HG02623 (cell line): Measurements from ENCODE around the gene PLEKHO2.
"Not testable (repeated sequence)": the region's sequence is repeated elsewhere in the genome, so short reads cannot be mapped to it uniquely, and the experiment has no call there.

Experiments
- ATAC-seq: cut with Tn5 transposase; IDR thresholded peaks from one replicate; pipeline ENCODE4 v1.9.1; 2021; ENCODE audit warnings: moderate library complexity; ENCODE audit not compliant: unreplicated experiment

Gene PLEKHO2, protein sequence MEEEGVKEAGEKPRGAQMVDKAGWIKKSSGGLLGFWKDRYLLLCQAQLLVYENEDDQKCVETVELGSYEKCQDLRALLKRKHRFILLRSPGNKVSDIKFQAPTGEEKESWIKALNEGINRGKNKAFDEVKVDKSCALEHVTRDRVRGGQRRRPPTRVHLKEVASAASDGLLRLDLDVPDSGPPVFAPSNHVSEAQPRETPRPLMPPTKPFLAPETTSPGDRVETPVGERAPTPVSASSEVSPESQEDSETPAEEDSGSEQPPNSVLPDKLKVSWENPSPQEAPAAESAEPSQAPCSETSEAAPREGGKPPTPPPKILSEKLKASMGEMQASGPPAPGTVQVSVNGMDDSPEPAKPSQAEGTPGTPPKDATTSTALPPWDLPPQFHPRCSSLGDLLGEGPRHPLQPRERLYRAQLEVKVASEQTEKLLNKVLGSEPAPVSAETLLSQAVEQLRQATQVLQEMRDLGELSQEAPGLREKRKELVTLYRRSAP

GRCh38 chr15:64841344-64842095, at the start of gene PLEKHO2:
Gene PLEKHO2, plus strand, starts transcription at chr15:64841915. Its CDS starts 102 bp downstream, at chr15:64842017.
- ATAC-seq = peak; percentile 60

DNA sequence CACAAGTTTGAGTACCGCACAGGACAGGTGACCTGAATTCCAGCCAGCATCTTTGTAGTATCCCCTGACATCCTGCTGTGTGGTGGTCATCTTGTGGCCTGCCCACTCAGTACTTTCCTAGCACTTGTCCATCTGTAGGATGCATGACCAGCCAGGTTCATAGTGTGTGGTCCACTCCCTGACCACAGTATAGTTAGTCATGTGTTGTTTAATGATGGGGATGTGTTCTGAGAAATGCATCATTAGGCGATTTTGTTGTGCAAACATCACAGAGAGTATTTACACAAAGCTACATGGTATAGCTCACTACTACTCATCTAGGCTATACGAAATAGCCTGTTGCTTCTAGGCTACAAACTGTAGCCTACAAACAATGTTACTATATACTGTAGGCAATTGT, 49.4 kb upstream of the PLEKHO2 start:
- ATAC-seq = no peak

- not testable (repeated sequence) for ATAC-seq
Observed at GRCh38 chr15:64795299-64795698, 46.4 kb upstream of the PLEKHO2 start.

GRCh38 chr15:64795921-64796320, 45.8 kb upstream of the PLEKHO2 start:
- ATAC-seq = not testable (repeated sequence)

GRCh38 chr15:64798905-64799304, 42.8 kb upstream of the PLEKHO2 start:
- ATAC-seq = not testable (repeated sequence)

- ATAC-seq = no peak
Observed at GRCh38 chr15:64800476-64800875, 41.2 kb upstream of the PLEKHO2 start.

- no peak for ATAC-seq
Observed at GRCh38 chr15:64803526-64803925, 38.2 kb upstream of the PLEKHO2 start.

DNA sequence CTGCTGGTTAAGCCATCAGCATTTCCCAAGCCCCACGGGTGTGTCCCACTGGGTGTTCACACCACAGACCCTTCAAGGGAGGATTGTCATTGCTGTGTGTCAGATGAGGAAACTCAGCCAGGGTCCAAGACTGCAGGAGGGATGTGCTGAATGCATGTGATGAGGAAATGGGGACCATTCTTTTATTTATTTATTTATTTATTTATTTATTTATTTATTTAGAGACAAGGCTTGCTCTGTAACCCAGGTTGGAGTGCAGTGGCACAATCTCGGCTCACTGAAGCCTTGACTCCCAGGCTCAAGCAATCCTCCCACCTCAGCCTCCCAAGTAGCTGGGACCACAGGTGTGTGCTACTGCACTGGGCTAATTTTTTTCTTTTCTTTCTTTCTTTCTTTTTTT, 37.1 kb upstream of the PLEKHO2 start:
- no peak for ATAC-seq

- ATAC-seq = no peak
Observed at GRCh38 chr15:64806509-64806908, 35.2 kb upstream of the PLEKHO2 start.

DNA sequence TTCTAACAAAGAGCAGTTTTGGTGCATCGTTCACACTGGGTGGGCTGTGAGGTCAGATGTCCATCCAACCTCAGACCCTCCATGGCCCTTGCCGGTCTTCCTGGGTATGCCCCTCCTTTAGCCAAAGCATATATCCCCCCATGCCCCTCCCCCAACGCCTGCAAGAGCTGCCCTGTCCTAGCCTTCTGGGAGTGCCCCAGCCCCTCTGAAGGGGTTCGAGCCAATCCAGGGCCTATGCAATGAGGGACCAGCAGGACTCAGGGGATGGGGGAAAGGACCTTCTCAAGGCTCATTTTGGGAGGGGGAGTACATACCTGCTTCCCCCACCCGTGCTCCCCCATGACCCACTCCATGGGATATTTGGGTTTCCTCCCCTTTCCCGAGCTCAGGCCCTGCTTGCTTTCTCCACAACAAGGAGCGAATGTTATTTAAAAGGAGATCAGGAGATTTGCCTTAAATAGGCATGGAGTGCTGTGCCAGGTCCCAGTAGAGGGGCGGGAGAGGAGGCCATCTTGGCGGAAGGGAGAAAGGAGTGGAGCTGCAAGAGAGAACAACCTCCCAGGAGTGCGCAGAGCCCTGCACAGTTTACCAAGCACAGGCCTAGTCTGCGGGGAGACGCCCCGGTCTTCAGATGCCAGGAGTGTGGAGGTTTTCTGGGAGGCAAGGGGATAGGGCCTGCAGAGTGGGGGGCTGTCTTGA, 34.5 kb upstream of the PLEKHO2 start:
- no peak for ATAC-seq

- no peak for ATAC-seq
Observed at GRCh38 chr15:64807751-64808222, 33.9 kb upstream of the PLEKHO2 start.

GRCh38 chr15:64808785-64809453, 32.8 kb upstream of the PLEKHO2 start:
- no peak for ATAC-seq

- ATAC-seq = no peak
Observed at GRCh38 chr15:64809649-64810496, 31.8 kb upstream of the PLEKHO2 start.

- no peak for ATAC-seq
Observed at GRCh38 chr15:64810497-64811326, 31.0 kb upstream of the PLEKHO2 start.

- ATAC-seq = no peak
Observed at GRCh38 chr15:64813075-64813474, 28.6 kb upstream of the PLEKHO2 start.

DNA sequence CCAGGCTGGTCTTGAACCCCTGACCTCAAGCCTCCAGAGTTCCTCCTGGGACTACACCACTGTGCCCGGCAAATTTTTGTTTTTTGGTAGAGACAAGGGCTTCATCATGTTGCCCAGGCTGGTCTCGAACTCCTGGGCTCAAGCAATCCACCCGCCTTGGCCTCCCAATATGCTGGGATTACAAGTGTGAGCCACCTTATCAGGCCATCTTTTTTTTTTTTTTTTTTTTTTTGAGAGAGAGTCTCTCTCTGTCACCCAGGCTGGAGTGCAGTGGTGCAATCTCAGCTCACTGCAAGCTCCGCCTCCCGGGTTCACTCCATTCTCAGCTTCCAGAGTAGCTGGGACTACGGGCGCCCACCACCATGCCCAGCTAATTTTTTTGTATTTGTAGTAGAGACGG, 27.4 kb upstream of the PLEKHO2 start:
- not testable (repeated sequence) for ATAC-seq

DNA sequence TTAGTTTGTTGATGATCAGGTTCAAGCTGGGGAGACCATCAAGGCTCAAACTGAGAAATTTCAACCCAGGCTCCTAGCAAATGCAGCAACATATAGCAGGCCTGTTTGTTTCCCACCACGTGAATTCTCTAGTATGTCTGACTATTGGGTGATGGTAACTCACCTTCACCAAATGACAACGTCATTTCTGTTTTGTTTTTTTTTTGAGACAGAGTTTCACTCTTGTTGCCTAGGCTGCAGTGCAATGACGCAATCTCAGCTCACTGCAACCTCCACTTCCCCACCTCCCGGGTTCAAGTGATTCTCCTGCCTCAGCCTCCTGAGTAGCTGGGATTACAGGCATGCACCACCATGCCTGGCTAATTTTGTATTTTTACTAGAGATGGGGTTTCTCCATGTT, 26.8 kb upstream of the PLEKHO2 start:
- not testable (repeated sequence) for ATAC-seq

GRCh38 chr15:64816452-64816851, 25.3 kb upstream of the PLEKHO2 start:
- ATAC-seq = no peak

GRCh38 chr15:64824929-64825430, 16.7 kb upstream of the PLEKHO2 start:
- ATAC-seq = no peak
